Measurements from ENCODE around the gene UBE2J2. TPM values are rescaled to one million over a fixed set of nuclear protein-coding genes. Genes with fewer than 3 reads are reported as not detected.

UBE2J2 gene
- total RNA-seq, 1 donor from 2014 or later = 73.8 TPM

- TF ChIP-seq CTCF (conservative IDR thresholded peaks at IDR 0.05) = no peak
- no peak for DNase-seq (ENCODE audit: extremely low spot score, unreplicated experiment)
- Mint-ChIP-seq H3K27ac (no peak within 1 kb of the TSS), H3K36me3 (no peaks in the 10 kb centered on the region), H3K4me1 (ENCODE audit: unreplicated experiment) (no peaks in the 10 kb centered on the region), H3K27me3 (no peaks in the 10 kb centered on the region), H3K4me3 (no peak within 1 kb of the TSS), H3K9me3 (no peaks in the 10 kb centered on the region)
These were observed 60.0 kb downstream of the UBE2J2 start, which contains the start of gene TNFRSF4 for GRCh38 chr1:1213345-1214265. TNFRSF4 (minus strand) TSS chr1:1214153; CDS start chr1:1214127, 26 bp downstream.

- H3K4me3 Mint-ChIP-seq = no peak overlapping the region
- H3K36me3 Mint-ChIP-seq = no peaks in the 10 kb centered on the region
- no peaks in the 10 kb centered on the region for H3K4me1 Mint-ChIP-seq (ENCODE audit: unreplicated experiment)
- H3K9me3 Mint-ChIP-seq = no peaks in the 10 kb centered on the region
- no peak for DNase-seq (ENCODE audit: extremely low spot score, unreplicated experiment)
- no peak overlapping the region for H3K27ac Mint-ChIP-seq
- TF ChIP-seq CTCF (conservative IDR thresholded peaks at IDR 0.05) = no peak
- H3K27me3 Mint-ChIP-seq = no peaks in the 10 kb centered on the region
These were observed 60.8 kb downstream of the UBE2J2 start for GRCh38 chr1:1212780-1213344.

- TF ChIP-seq CTCF (conservative IDR thresholded peaks at IDR 0.05) = no peak
- no peaks in the 10 kb centered on the region for H3K4me1 Mint-ChIP-seq (ENCODE audit: unreplicated experiment)
- DNase-seq (ENCODE audit: extremely low spot score, unreplicated experiment) = no peak
- no peaks in the 10 kb centered on the region for H3K36me3 Mint-ChIP-seq
- peaks cover under 1% of the 10 kb centered on the region for H3K27me3 Mint-ChIP-seq
- H3K4me3 Mint-ChIP-seq = no peak overlapping the region
- no peaks in the 10 kb centered on the region for H3K9me3 Mint-ChIP-seq
- H3K27ac Mint-ChIP-seq = no peak overlapping the region
These were observed 61.9 kb downstream of the UBE2J2 start for GRCh38 chr1:1211541-1212441.

DNA sequence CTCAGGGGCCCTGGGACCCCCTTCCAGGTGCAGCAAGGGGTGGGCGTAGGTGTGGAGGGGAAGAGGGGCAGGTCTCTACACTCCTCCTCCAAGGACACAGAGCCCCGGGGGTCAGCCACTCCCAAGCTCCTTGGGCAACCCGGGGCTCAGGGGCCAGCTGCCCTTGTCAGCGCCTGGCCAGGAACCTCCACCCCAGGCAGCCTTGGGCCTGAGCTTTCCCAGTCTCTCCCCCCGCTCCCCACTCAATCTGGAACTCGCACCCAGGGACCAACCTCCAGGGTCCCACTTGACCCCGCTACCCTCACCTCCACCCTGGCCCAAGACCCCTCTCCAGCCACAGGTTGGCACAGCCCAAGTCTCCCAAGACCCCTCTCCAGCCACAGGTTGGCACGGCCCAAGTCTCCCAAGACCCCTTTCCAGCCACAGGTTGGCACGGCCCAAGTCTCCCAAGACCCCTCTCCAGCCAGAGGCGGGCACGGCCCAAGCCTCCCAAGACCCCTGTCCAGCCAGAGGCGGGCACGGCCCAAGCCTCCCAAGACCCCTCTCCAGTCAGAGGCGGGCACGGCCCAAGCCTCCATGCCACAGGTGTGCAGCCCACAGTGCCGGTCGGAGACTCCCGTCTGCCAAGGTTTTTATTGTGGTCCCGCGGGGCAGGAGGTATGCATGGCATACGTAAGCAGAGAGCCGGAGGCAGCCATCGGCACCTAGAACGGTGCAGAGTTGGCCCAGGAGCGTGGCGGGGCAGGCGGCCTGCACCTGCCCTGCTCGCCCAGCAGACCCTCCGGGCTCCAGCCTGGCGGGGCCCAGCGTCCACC, 62.7 kb downstream of the UBE2J2 start:
- Mint-ChIP-seq H3K9me3 (no peaks in the 10 kb centered on the region), H3K4me3 (no peak overlapping the region), H3K36me3 (no peaks in the 10 kb centered on the region), H3K4me1 (ENCODE audit: unreplicated experiment) (no peaks in the 10 kb centered on the region), H3K27me3 (peaks cover 5% of the 10 kb centered on the region), H3K27ac (no peak overlapping the region)
- no peak for DNase-seq (ENCODE audit: extremely low spot score, unreplicated experiment)
- TF ChIP-seq CTCF (conservative IDR thresholded peaks at IDR 0.05) = no peak

All from type B pancreatic cell (in vitro differentiated cells).